Middle frontal gyrus (tissue), 1 donor: ENCODE measurements around the gene USP5.

Source experiments
- DNase-seq: peaks from one replicate; pipeline ENCODE4 v3.0.0-alpha.2; 2015; ENCODE audit warnings: low spot score; ENCODE audit errors: extremely low spot score

USP5 gene

GRCh38 chr12:6851921-6852650 lies at the start of gene USP5:
Gene USP5 (plus strand): TSS chr12:6852150. CDS start chr12:6852180, 30 bp downstream.
- peak; percentile 100 for DNase-seq

- no peak for DNase-seq
These were observed 44.8 kb upstream of the USP5 start for GRCh38 chr12:6807170-6807569.

- no peak for DNase-seq
These were observed 42.9 kb upstream of the USP5 start for GRCh38 chr12:6809056-6809455.

- no peak for DNase-seq
These were observed 41.2 kb upstream of the USP5 start for GRCh38 chr12:6810758-6811157.

GRCh38 chr12:6813363-6813762 lies 38.6 kb upstream of the USP5 start:
- no peak for DNase-seq

- DNase-seq, result no peak
These were observed 35.4 kb upstream of the USP5 start for GRCh38 chr12:6816598-6816997.

- no peak for DNase-seq
These were observed 34.9 kb upstream of the USP5 start for GRCh38 chr12:6817098-6817497.

GRCh38 chr12:6817662-6818157 lies 34.2 kb upstream of the USP5 start:
- no peak for DNase-seq

GRCh38 chr12:6818222-6818621 lies 33.7 kb upstream of the USP5 start:
- no peak for DNase-seq

GRCh38 chr12:6818645-6819044 lies 33.3 kb upstream of the USP5 start:
- no peak for DNase-seq

GRCh38 chr12:6819106-6820030 lies 32.6 kb upstream of the USP5 start:
- no peak for DNase-seq

- no peak for DNase-seq
These were observed 31.8 kb upstream of the USP5 start for GRCh38 chr12:6820166-6820565.

- DNase-seq, result no peak
These were observed 30.1 kb upstream of the USP5 start, which contains the start of gene GPR162 for GRCh38 chr12:6821591-6822425. Gene GPR162 (plus strand): TSS chr12:6821821. CDS start chr12:6823899, 2,078 bp downstream.

- no peak for DNase-seq
These were observed 29.4 kb upstream of the USP5 start for GRCh38 chr12:6822426-6823135.

- no peak for DNase-seq
These were observed 28.5 kb upstream of the USP5 start for GRCh38 chr12:6823182-6824084.

GRCh38 chr12:6824085-6824775 lies 27.7 kb upstream of the USP5 start:
- DNase-seq, result no peak

GRCh38 chr12:6824901-6825381 lies 27.0 kb upstream of the USP5 start:
- DNase-seq, result no peak

GRCh38 chr12:6825398-6826124 lies 26.4 kb upstream of the USP5 start:
- peak; percentile 70 for DNase-seq
